Measurements from ENCODE around the gene PXYLP1. TPM values are rescaled to one million over a fixed set of nuclear protein-coding genes. Genes with fewer than 3 reads are reported as not detected.

PXYLP1 gene
- total RNA-seq, 4 donors from 2014 or later, result 9.9 to 11.7 (median 10.0) TPM

- no peaks in the 10 kb centered on the region for H3K36me3 ChIP-seq
- H3K27me3 ChIP-seq, result no peaks in the 10 kb centered on the region
- H3K4me3 ChIP-seq, result no peak overlapping the region
- no peaks in the 10 kb centered on the region for H3K9me3 ChIP-seq
- H3K4me1 ChIP-seq, result no peaks in the 10 kb centered on the region
- no peak for DNase-seq (ENCODE audit: low spot score in 2 of 2)
- WGBS, 2 donors, result 89 to 92% methylated on average over 5 of the region's 5 CpGs
- TF ChIP-seq EP300 (IDR thresholded peaks at IDR 0.05) (no peak), POLR2A (IDR thresholded peaks at IDR 0.05) (no peak), CTCF (IDR thresholded peaks at IDR 0.05) (no peak)
- no peak overlapping the region for H3K27ac ChIP-seq
These were observed 16.4 kb downstream of the PXYLP1 start for GRCh38 chr3:141248064-141248463.

DNA sequence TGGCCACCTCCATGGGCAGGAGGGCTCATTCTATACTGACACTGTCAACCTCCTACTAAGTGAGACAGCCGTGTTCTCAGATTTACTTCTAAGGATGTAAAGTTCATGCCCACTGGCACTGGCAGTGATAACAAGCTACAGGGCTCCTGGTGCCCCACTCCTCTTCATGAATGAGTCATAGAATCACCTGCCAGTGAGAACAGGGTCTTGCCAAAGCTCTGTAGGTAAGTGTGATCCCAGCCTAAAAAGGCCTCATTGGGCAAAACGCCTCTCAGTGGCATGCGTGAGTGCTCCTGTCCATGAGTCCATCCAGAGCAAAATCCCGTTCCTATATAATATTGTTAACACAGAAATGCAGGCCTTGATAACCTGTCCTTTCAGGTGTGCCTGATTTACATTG, 17.4 kb downstream of the PXYLP1 start:
- no peaks in the 10 kb centered on the region for H3K36me3 ChIP-seq

GRCh38 chr3:141250342-141250741, 18.7 kb downstream of the PXYLP1 start:
- no peak overlapping the region for H3K4me3 ChIP-seq
- H3K9me3 ChIP-seq, result no peaks in the 10 kb centered on the region
- H3K36me3 ChIP-seq, result no peaks in the 10 kb centered on the region
- no peaks in the 10 kb centered on the region for H3K27me3 ChIP-seq
- H3K4me1 ChIP-seq, result no peaks in the 10 kb centered on the region
- no peak for TF ChIP-seq CTCF (IDR thresholded peaks at IDR 0.05)
- TF ChIP-seq POLR2A (IDR thresholded peaks at IDR 0.05), result no peak
- TF ChIP-seq EP300 (IDR thresholded peaks at IDR 0.05), result no peak
- no peak overlapping the region for H3K27ac ChIP-seq
- 91 to 97% methylated on average over 5 of the region's 5 CpGs for WGBS, 2 donors
- DNase-seq (ENCODE audit: low spot score in 2 of 2), result no peak

More for the DNA sequence above, 17.4 kb downstream of the PXYLP1 start:
- TF ChIP-seq POLR2A (IDR thresholded peaks at IDR 0.05), result no peak
- TF ChIP-seq CTCF (IDR thresholded peaks at IDR 0.05), result no peak
- no peak for DNase-seq (ENCODE audit: low spot score in 2 of 2)
- no peak overlapping the region for H3K27ac ChIP-seq
- H3K4me1 ChIP-seq, result no peaks in the 10 kb centered on the region
- no peaks in the 10 kb centered on the region for H3K27me3 ChIP-seq
- 92 to 96% methylated on average over 4 of the region's 4 CpGs for WGBS, 2 donors
- no peaks in the 10 kb centered on the region for H3K9me3 ChIP-seq
- H3K4me3 ChIP-seq, result no peak overlapping the region

DNA sequence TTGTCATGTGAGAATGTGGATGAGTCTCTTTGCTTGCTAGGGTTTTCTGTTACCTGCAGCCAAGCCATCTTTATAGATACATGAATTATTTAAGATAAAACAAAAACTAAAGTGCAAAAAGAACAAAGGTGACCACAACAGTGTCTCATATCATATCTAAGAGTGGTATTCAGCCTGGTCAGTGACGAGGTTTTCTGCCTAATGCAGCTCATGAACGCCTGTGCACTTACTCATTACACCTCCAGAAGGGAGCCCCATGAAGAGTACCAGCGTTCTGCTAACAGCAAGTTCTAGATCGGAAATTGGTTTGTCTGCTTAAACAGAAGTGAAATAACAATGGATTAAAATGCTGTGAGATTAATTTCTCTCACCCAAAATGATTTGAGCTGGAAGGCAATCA, 19.2 kb downstream of the PXYLP1 start:
- WGBS, 2 donors, result 91 to 95% methylated on average over 4 of the region's 4 CpGs
- Histone ChIP-seq H3K27me3 (no peaks in the 10 kb centered on the region), H3K27ac (no peak overlapping the region), H3K4me1 (no peaks in the 10 kb centered on the region), H3K4me3 (no peak overlapping the region), H3K9me3 (no peaks in the 10 kb centered on the region), H3K36me3 (no peaks in the 10 kb centered on the region)
- DNase-seq (ENCODE audit: low spot score in 2 of 2), result no peak
- TF ChIP-seq EP300 (IDR thresholded peaks at IDR 0.05) (no peak), CTCF (IDR thresholded peaks at IDR 0.05) (no peak), POLR2A (IDR thresholded peaks at IDR 0.05) (no peak)

DNA sequence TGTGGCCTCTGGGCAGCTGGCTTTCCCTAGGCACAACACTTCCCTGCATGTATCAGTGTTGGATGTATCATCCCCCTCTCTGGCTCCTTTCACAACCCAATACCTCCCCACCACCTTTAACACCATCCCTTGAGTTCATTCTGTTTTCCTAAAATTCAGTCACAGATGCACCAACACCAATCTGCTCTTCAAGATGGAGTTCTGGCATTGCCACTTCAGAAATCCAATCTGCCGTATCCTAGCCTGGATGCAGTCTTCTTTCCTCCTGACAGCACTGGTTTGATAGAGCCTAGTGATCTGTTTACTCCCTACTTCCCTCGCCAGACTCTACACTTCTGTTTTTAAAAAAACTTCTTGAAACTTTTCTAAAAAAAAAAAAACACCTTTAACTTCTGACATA, 21.7 kb downstream of the PXYLP1 start:
- no peaks in the 10 kb centered on the region for H3K36me3 ChIP-seq
- no peaks in the 10 kb centered on the region for H3K9me3 ChIP-seq
- no peak for DNase-seq (ENCODE audit: low spot score in 2 of 2)
- WGBS, 2 donors, result 95% methylated on average over 2 of the region's 2 CpGs
- no peak for TF ChIP-seq EP300 (IDR thresholded peaks at IDR 0.05)
- no peak for TF ChIP-seq POLR2A (IDR thresholded peaks at IDR 0.05)
- no peak for TF ChIP-seq CTCF (IDR thresholded peaks at IDR 0.05)
- H3K27ac ChIP-seq, result no peak overlapping the region
- no peaks in the 10 kb centered on the region for H3K27me3 ChIP-seq
- H3K4me3 ChIP-seq, result no peak overlapping the region
- no peaks in the 10 kb centered on the region for H3K4me1 ChIP-seq

All from tibial nerve (tissue), 4 donors.